T-cell (primary cell): Measurements from ENCODE around the gene FOXA1. TPM values are rescaled to one million over a fixed set of nuclear protein-coding genes. Genes with fewer than 3 reads are reported as not detected.

Experiments used
- ATAC-seq, 4 experiments: fragments of 200-7000 bp in 3 of 4; fragments of 150-1000 bp in 1 of 4; cut with Tn5 transposase; replicated peaks in 1 of 4; 1 replicate in 3 of 4; 2 replicates in 1 of 4; pipeline ENCODE4 v1.10.0; 2021; ENCODE audit warnings: moderate library complexity in 3 of 4, mild to moderate bottlenecking in 2 of 4, moderate number of reproducible peaks in 1 of 4
- CTCF ChIA-PET, 2 donors: fragments of 300-600 bp; sonication (Branson Sonifier 250); formaldehyde crosslinking; loops; one replicate each; lab custom pipeline; 2022; ENCODE audit warnings: antibody characterized with exemption in 2 of 2; lab: Charles Lee
- POLR2A ChIA-PET, 2 donors: fragments of 300-600 bp; sonication (Branson Sonifier 250); formaldehyde crosslinking; loops; one replicate each; lab custom pipeline; 2022; ENCODE audit warnings: antibody characterized with exemption in 2 of 2; lab: Charles Lee
- DNase-seq, 35 experiments: peaks; one replicate each; pipeline versions ENCODE4 v3.0.0 to v3.0.0-alpha.2; 2013 to 2023
- H3K27ac ChIP-seq: one replicate; pipeline ENCODE4 v1.5.1; 2013; ENCODE audit warnings: low read length
- H3K27me3 ChIP-seq, 2 experiments: replicated peaks in 1 of 2; 1 replicate in 1 of 2; 2 replicates in 1 of 2; pipeline versions ENCODE4 v1.6.1 to v1.7.0; 2013; ENCODE audit warnings: low read length in 1 of 2, mixed read lengths in 1 of 2; ENCODE audit not compliant: control insufficient read depth in 2 of 2, insufficient read depth in 2 of 2; ENCODE audit errors: extremely low read depth in 1 of 2
- H3K36me3 ChIP-seq, 2 donors: 1 replicate in 1 of 2; 2 replicates in 1 of 2; pipeline versions ENCODE4 v1.6.1 to v1.7.0; 2013; ENCODE audit warnings: low read length in 1 of 2; ENCODE audit not compliant: control insufficient read depth in 2 of 2, insufficient read depth in 1 of 2; ENCODE audit errors: extremely low read depth in 1 of 2
- H3K4me1 ChIP-seq, 2 experiments: 1 replicate in 1 of 2; 2 replicates in 1 of 2; pipeline versions ENCODE4 v1.6.1 to v1.7.0; 2013; ENCODE audit warnings: low read length in 2 of 2, mixed read lengths in 1 of 2; ENCODE audit not compliant: insufficient read depth in 2 of 2, control insufficient read depth in 1 of 2; ENCODE audit errors: extremely low read depth in 1 of 2
- H3K4me3 ChIP-seq, 2 donors: 1 replicate in 1 of 2; 2 replicates in 1 of 2; pipeline versions ENCODE4 v1.5.1 to v1.7.0; 2013; ENCODE audit warnings: mild to moderate bottlenecking in 2 of 2, low read length in 1 of 2, moderate library complexity in 1 of 2; ENCODE audit not compliant: control insufficient read depth in 1 of 2; ENCODE audit errors: extremely low read depth in 1 of 2
- H3K9me3 ChIP-seq: 2 replicates; pipeline ENCODE4 v1.7.0; 2013
- H3K27ac Mint-ChIP-seq, 2 donors: one replicate each; pipeline ENCODE4 v1.8.0; 2020 to 2021; ENCODE audit warnings: mild to moderate bottlenecking in 2 of 2, mixed read lengths in 2 of 2
- H3K27me3 Mint-ChIP-seq, 2 donors: one replicate each; pipeline ENCODE4 v1.8.0; 2021 to 2022; ENCODE audit warnings: mixed read lengths in 2 of 2
- H3K36me3 Mint-ChIP-seq: one replicate; pipeline ENCODE4 v1.8.0; 2021; ENCODE audit warnings: mixed read lengths
- H3K4me1 Mint-ChIP-seq, 3 donors: one replicate each; pipeline ENCODE4 v1.8.0; 2020 to 2022; ENCODE audit warnings: mixed read lengths in 3 of 3, mild to moderate bottlenecking in 1 of 3
- H3K4me3 Mint-ChIP-seq, 3 donors: one replicate each; pipeline ENCODE4 v1.8.0; 2020 to 2022; ENCODE audit warnings: mild to moderate bottlenecking in 3 of 3, mixed read lengths in 3 of 3, moderate library complexity in 3 of 3
- H3K9me3 Mint-ChIP-seq, 3 donors: one replicate each; pipeline ENCODE4 v1.8.0; 2020 to 2022; ENCODE audit warnings: mixed read lengths in 3 of 3
- WGBS: methylation state at CpG from one replicate; pipeline ENCODE4 v1.1.5; 2013; ENCODE audit warnings: missing lambda C conversion rate; ENCODE audit not compliant: insufficient coverage; 5-methylcytosine and 5-hydroxymethylcytosine counted together
- total RNA-seq, 35 experiments: library from RNA in 6 of 35; stranded (reverse) in 6 of 35; fragments of 120-200 nt in 1 of 35; gene quantifications; one replicate each; pipeline versions ENCODE4 v1.2.1 to v1.2.4 and lab custom pipeline; 2013 to 2026

The FOXA1 gene
- total RNA-seq, 5 donors from 2014 or later (not counting 1 experiment from before 2014, with no cell fraction given), result 0.23 to 0.67 (median 0.57) TPM; not detected in 1

- no peak overlapping the region for H3K27ac Mint-ChIP-seq
- no peaks in the 10 kb centered on the region for H3K9me3 ChIP-seq
- DNase-seq, result no peak
- H3K4me3 ChIP-seq, result no peak overlapping the region
- no peaks in the 10 kb centered on the region for H3K36me3 ChIP-seq
- no peaks in the 10 kb centered on the region for H3K4me1 Mint-ChIP-seq
- H3K4me1 ChIP-seq, result no peaks in the 10 kb centered on the region
- ChIA-PET POLR2A (no interaction called here), CTCF (no interaction called here)
- H3K27ac ChIP-seq, result no peak overlapping the region
- H3K36me3 Mint-ChIP-seq, result no peaks in the 10 kb centered on the region
- H3K27me3 Mint-ChIP-seq, result peaks cover 41 to 43% of the 10 kb centered on the region in 2 donors
- H3K27me3 ChIP-seq, result peaks cover 18 to 43% of the 10 kb centered on the region in 2 experiments
- no peak overlapping the region for H3K4me3 Mint-ChIP-seq
- H3K9me3 Mint-ChIP-seq, result peaks cover 0 to 3% (median 0%) of the 10 kb centered on the region in 3 donors
- WGBS, result 9% methylated on average over 55 of the region's 67 CpGs
- no peak for ATAC-seq
Measured at GRCh38 chr14:37583358-37584210, 11.5 kb downstream of the FOXA1 start.

- WGBS, result no CpG with 5 or more reads among the region's 2 CpGs
- Histone ChIP-seq H3K36me3 (no peaks in the 10 kb centered on the region), H3K4me3 (no peak overlapping the region), H3K27me3 (peaks cover 6 to 26% of the 10 kb centered on the region in 2 experiments), H3K4me1 (no peaks in the 10 kb centered on the region), H3K27ac (no peak overlapping the region), H3K9me3 (no peaks in the 10 kb centered on the region)
- CTCF ChIA-PET, result no interaction called here
- DNase-seq, result no peak
- H3K27me3 Mint-ChIP-seq, result peaks cover 14 to 16% of the 10 kb centered on the region in 2 donors
- H3K4me3 Mint-ChIP-seq, result no peak overlapping the region
- ATAC-seq, result no peak
- peaks cover 0 to 4% (median 0%) of the 10 kb centered on the region in 3 donors for H3K9me3 Mint-ChIP-seq
- no peaks in the 10 kb centered on the region for H3K4me1 Mint-ChIP-seq
- H3K36me3 Mint-ChIP-seq, result no peaks in the 10 kb centered on the region
- no peak overlapping the region for H3K27ac Mint-ChIP-seq
- POLR2A ChIA-PET, result no interaction called here
Measured at GRCh38 chr14:37580146-37580545, 14.9 kb downstream of the FOXA1 start.

- 64% methylated on average over 7 of the region's 9 CpGs for WGBS
- no peak for ATAC-seq
- H3K9me3 Mint-ChIP-seq, result peaks cover 0 to 10% (median 0%) of the 10 kb centered on the region in 3 donors
Measured at GRCh38 chr14:37579274-37579673, 15.8 kb downstream of the FOXA1 start.

GRCh38 chr14:37573356-37573755, 21.7 kb downstream of the FOXA1 start:
- CTCF ChIA-PET, result no interaction called here
- Histone ChIP-seq H3K27me3 (peaks cover 0 to 3% of the 10 kb centered on the region in 2 experiments), H3K4me3 (no peak overlapping the region), H3K4me1 (no peaks in the 10 kb centered on the region), H3K27ac (no peak overlapping the region), H3K36me3 (no peaks in the 10 kb centered on the region), H3K9me3 (no peaks in the 10 kb centered on the region)
- POLR2A ChIA-PET, result interaction anchor here (0.6 kb wide), 2 partner anchors 15 to 233 kb away, joined by 3 to 4 read pairs; no protein-coding TSS in a partner anchor
- DNase-seq, result no peak
- Mint-ChIP-seq H3K27ac (no peak overlapping the region), H3K4me3 (no peak overlapping the region), H3K27me3 (peaks cover 0 to 3% of the 10 kb centered on the region in 2 donors), H3K36me3 (no peaks in the 10 kb centered on the region), H3K9me3 (peaks cover 0 to 18% (median 3%) of the 10 kb centered on the region in 3 donors), H3K4me1 (no peaks in the 10 kb centered on the region)
- WGBS, result 85% methylated on average over 2 of the region's 2 CpGs
- no peak for ATAC-seq

More at GRCh38 chr14:37579274-37579673, 15.8 kb downstream of the FOXA1 start:
- Histone ChIP-seq H3K36me3 (no peaks in the 10 kb centered on the region), H3K9me3 (no peaks in the 10 kb centered on the region), H3K4me1 (no peaks in the 10 kb centered on the region), H3K27me3 (peaks cover 6 to 17% of the 10 kb centered on the region in 2 experiments), H3K4me3 (no peak overlapping the region), H3K27ac (no peak overlapping the region)
- no peaks in the 10 kb centered on the region for H3K4me1 Mint-ChIP-seq
- H3K36me3 Mint-ChIP-seq, result no peaks in the 10 kb centered on the region
- DNase-seq, result no peak
- H3K27ac Mint-ChIP-seq, result no peak overlapping the region
- peaks cover 9 to 16% of the 10 kb centered on the region in 2 donors for H3K27me3 Mint-ChIP-seq
- ChIA-PET CTCF (no interaction called here), POLR2A (no interaction called here)
- no peak overlapping the region for H3K4me3 Mint-ChIP-seq

- WGBS, result 92% methylated on average over 3 of the region's 4 CpGs
- H3K4me3 ChIP-seq, result no peak overlapping the region
- no peak overlapping the region for H3K27ac ChIP-seq
- DNase-seq (no peak), ATAC-seq (no peak)
- H3K4me1 ChIP-seq, result no peaks in the 10 kb centered on the region
- no peaks in the 10 kb centered on the region for H3K36me3 ChIP-seq
- Mint-ChIP-seq H3K9me3 (peaks cover 0 to 18% (median 3%) of the 10 kb centered on the region in 3 donors), H3K4me1 (no peaks in the 10 kb centered on the region), H3K36me3 (no peaks in the 10 kb centered on the region), H3K27me3 (peaks cover 0 to 1% of the 10 kb centered on the region in 2 donors), H3K27ac (no peak overlapping the region), H3K4me3 (no peak overlapping the region)
- ChIA-PET POLR2A (no interaction called here), CTCF (no interaction called here)
- H3K27me3 ChIP-seq, result no peaks in the 10 kb centered on the region
- no peaks in the 10 kb centered on the region for H3K9me3 ChIP-seq
Measured at GRCh38 chr14:37571391-37571790, 23.7 kb downstream of the FOXA1 start.

GRCh38 chr14:37569729-37570128, 25.3 kb downstream of the FOXA1 start:
- ATAC-seq (no peak), DNase-seq (no peak)
- Mint-ChIP-seq H3K27ac (no peak overlapping the region), H3K9me3 (peaks cover 0 to 10% (median 3%) of the 10 kb centered on the region in 3 donors), H3K27me3 (peaks cover 0 to 1% of the 10 kb centered on the region in 2 donors), H3K36me3 (no peaks in the 10 kb centered on the region), H3K4me3 (no peak overlapping the region), H3K4me1 (no peaks in the 10 kb centered on the region)
- POLR2A ChIA-PET, result interaction anchor here in 1 of 2 donors (0.6 kb wide), 1 partner anchor 77 kb away, joined by 3 read pairs; no protein-coding TSS in a partner anchor
- CTCF ChIA-PET, result interaction anchor here in 1 of 2 donors (0.8 kb wide), 1 partner anchor 11 kb away, joined by 3 read pairs; no protein-coding TSS in a partner anchor
- 96% methylated on average over 4 of the region's 7 CpGs for WGBS
- Histone ChIP-seq H3K36me3 (no peaks in the 10 kb centered on the region), H3K27me3 (no peaks in the 10 kb centered on the region), H3K9me3 (no peaks in the 10 kb centered on the region), H3K27ac (no peak overlapping the region), H3K4me3 (no peak overlapping the region), H3K4me1 (no peaks in the 10 kb centered on the region)
